ENCODE results near the gene DDAH1.

- no peak for TF ChIP-seq CTCF (conservative IDR thresholded peaks at IDR 0.05; ENCODE audit: low read depth, low read length)
- no peak for TF ChIP-seq EZH2phosphoT487 (IDR thresholded peaks at IDR 0.05; ENCODE audit: borderline replicate concordance, low read length)
Measured at GRCh38 chr1:85342207-85342606, 122.8 kb downstream of the DDAH1 start.

Data from PC-3 (cell line).